Parathyroid adenoma (tissue), 2 donors: ENCODE measurements around the gene PTPN14.

Experiments
- H2AFZ ChIP-seq: fragments of 300-600 bp; sonication (generic); one replicate; pipeline ENCODE4 v1.7.0; 2017; ENCODE audit warnings: antibody characterized with exemption, mild to moderate bottlenecking
- H3K27ac ChIP-seq: fragments of 300-600 bp; sonication (generic); one replicate; pipeline ENCODE4 v1.7.0; 2017
- H3K27me3 ChIP-seq: fragments of 300-600 bp; sonication (generic); one replicate; pipeline ENCODE4 v1.7.0; 2017; ENCODE audit warnings: low read length; ENCODE audit not compliant: control insufficient read depth, insufficient read depth
- H3K36me3 ChIP-seq: fragments of 300-600 bp; sonication (generic); one replicate; pipeline ENCODE4 v1.7.0; 2017; ENCODE audit warnings: low read length; ENCODE audit not compliant: control insufficient read depth, insufficient read depth
- H3K4me1 ChIP-seq: fragments of 300-600 bp; sonication (generic); one replicate; pipeline ENCODE4 v1.7.0; 2017; ENCODE audit warnings: control low read depth
- H3K4me2 ChIP-seq: fragments of 300-600 bp; sonication (generic); one replicate; pipeline ENCODE4 v1.7.0; 2017; ENCODE audit warnings: low read length
- H3K4me3 ChIP-seq: fragments of 300-600 bp; sonication (generic); one replicate; pipeline ENCODE4 v1.7.0; 2017; ENCODE audit warnings: low read depth, low read length
- H3K79me2 ChIP-seq: fragments of 300-600 bp; sonication (generic); one replicate; pipeline ENCODE4 v1.7.0; 2017; ENCODE audit warnings: control low read depth
- H3K9ac ChIP-seq: fragments of 300-600 bp; sonication (generic); one replicate; pipeline ENCODE4 v1.7.0; 2017; ENCODE audit warnings: mild to moderate bottlenecking
- H3K9me3 ChIP-seq: fragments of 300-600 bp; sonication (generic); one replicate; pipeline ENCODE4 v1.7.0; 2017; ENCODE audit warnings: low read length; ENCODE audit not compliant: control insufficient read depth
- TF ChIP-seq, protein P1 (sequence below): fragments of 300-600 bp; sonication (generic); IDR thresholded peaks from one replicate; pipeline ENCODE4 v1.7.0; 2017; ENCODE audit warnings: antibody characterized with exemption, mild to moderate bottlenecking
- donor health status: primary hyperparathyroidism.

PTPN14 gene

DNA sequence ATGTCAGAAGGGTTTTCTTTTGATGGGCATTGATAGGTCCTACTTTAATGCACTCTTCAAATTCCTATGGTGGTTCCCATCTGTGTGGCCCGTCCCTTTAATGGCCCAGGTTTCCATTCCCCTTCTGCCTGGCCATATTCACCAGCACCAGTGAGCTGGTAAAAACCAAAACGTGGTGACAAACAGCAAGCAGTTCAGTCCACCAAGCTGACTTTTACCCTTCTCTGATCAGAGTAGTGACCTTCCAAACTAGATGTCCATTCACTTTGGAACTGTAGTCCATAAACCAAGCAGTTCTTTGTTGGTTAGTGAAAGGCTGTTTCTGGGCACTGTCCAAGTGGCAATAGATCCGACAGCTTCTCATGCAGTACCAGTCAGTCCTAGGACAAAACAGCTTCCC, 209.9 kb downstream of the PTPN14 start:
- Histone ChIP-seq H3K79me2 (no peaks in the 10 kb centered on the region), H3K9ac (no peak overlapping the region), H3K4me1 (no peaks in the 10 kb centered on the region), H3K9me3 (no peaks in the 10 kb centered on the region), H3K36me3 (no peaks in the 10 kb centered on the region), H3K27ac (no peak overlapping the region), H3K27me3 (no peaks in the 10 kb centered on the region), H3K4me2 (no peak overlapping the region), H2AFZ (no peak overlapping the region), H3K4me3 (no peak overlapping the region)
- TF ChIP-seq, protein P1, sequence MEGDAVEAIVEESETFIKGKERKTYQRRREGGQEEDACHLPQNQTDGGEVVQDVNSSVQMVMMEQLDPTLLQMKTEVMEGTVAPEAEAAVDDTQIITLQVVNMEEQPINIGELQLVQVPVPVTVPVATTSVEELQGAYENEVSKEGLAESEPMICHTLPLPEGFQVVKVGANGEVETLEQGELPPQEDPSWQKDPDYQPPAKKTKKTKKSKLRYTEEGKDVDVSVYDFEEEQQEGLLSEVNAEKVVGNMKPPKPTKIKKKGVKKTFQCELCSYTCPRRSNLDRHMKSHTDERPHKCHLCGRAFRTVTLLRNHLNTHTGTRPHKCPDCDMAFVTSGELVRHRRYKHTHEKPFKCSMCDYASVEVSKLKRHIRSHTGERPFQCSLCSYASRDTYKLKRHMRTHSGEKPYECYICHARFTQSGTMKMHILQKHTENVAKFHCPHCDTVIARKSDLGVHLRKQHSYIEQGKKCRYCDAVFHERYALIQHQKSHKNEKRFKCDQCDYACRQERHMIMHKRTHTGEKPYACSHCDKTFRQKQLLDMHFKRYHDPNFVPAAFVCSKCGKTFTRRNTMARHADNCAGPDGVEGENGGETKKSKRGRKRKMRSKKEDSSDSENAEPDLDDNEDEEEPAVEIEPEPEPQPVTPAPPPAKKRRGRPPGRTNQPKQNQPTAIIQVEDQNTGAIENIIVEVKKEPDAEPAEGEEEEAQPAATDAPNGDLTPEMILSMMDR: no peak

DNA sequence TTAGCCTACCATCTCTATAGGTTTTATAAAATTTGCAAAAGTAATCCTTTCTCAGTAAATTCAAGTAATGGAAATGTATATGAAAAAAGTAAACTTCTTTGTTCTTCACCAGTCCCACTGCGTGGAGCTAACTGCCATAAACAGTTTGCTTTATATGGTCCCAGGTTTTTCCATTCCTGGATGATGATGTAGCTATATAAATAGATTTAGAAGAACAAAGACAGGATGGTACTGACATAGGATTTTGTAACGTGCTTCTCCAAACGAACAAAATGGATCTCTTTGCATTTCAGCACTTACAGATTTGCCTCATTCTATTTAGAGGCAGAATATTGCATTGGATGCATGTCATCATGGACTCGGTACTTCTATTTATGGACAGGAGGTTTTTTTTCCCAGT, 213.2 kb downstream of the PTPN14 start:
- no peaks in the 10 kb centered on the region for H3K79me2 ChIP-seq
- no peak overlapping the region for H3K27ac ChIP-seq
- H3K9me3 ChIP-seq: no peaks in the 10 kb centered on the region
- no peaks in the 10 kb centered on the region for H3K36me3 ChIP-seq
- H3K4me2 ChIP-seq: no peak overlapping the region
- no peaks in the 10 kb centered on the region for H3K27me3 ChIP-seq
- no peak overlapping the region for H3K4me3 ChIP-seq
- no peak overlapping the region for H2AFZ ChIP-seq
- no peak overlapping the region for H3K9ac ChIP-seq
- TF ChIP-seq, protein P1: no peak
- H3K4me1 ChIP-seq: no peaks in the 10 kb centered on the region

- no peaks in the 10 kb centered on the region for H3K4me1 ChIP-seq
- H3K27me3 ChIP-seq: no peaks in the 10 kb centered on the region
- no peaks in the 10 kb centered on the region for H3K36me3 ChIP-seq
- no peaks in the 10 kb centered on the region for H3K9me3 ChIP-seq
- H3K9ac ChIP-seq: no peak overlapping the region
- TF ChIP-seq, protein P1: no peak
- H3K4me2 ChIP-seq: no peak overlapping the region
- H3K4me3 ChIP-seq: no peak overlapping the region
- H3K27ac ChIP-seq: no peak overlapping the region
- H2AFZ ChIP-seq: no peak overlapping the region
- no peaks in the 10 kb centered on the region for H3K79me2 ChIP-seq
Measured at GRCh38 chr1:214337511-214337910, 213.9 kb downstream of the PTPN14 start.

DNA sequence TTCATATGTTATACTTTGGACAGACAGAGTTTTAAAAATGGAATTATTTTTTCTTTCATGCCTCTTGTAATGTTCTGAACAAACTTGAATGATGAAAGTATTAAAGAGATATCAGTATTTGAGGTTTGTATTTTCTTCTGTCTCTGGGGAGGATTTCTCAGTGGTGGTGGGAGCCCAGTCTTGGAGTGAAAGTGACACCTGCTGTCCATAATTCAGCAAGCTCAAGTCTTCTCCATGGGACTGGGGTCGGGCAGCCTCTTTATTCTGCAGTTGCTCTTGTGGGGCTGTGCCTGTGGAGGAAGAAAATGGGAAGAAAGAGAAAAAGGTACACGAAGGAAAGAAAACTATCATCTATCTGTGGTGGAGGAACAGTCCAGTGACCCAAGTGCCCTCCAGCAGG, 214.4 kb downstream of the PTPN14 start:
- no peaks in the 10 kb centered on the region for H3K36me3 ChIP-seq
- H3K27ac ChIP-seq: no peak overlapping the region
- no peak overlapping the region for H2AFZ ChIP-seq
- no peak overlapping the region for H3K4me2 ChIP-seq
- H3K4me3 ChIP-seq: no peak overlapping the region
- H3K9me3 ChIP-seq: no peaks in the 10 kb centered on the region
- no peaks in the 10 kb centered on the region for H3K4me1 ChIP-seq
- no peaks in the 10 kb centered on the region for H3K27me3 ChIP-seq
- TF ChIP-seq, protein P1: no peak
- no peak overlapping the region for H3K9ac ChIP-seq
- no peaks in the 10 kb centered on the region for H3K79me2 ChIP-seq

- no peak overlapping the region for H3K27ac ChIP-seq
- no peak overlapping the region for H2AFZ ChIP-seq
- H3K9me3 ChIP-seq: no peaks in the 10 kb centered on the region
- no peak overlapping the region for H3K4me2 ChIP-seq
- H3K4me1 ChIP-seq: no peaks in the 10 kb centered on the region
- H3K27me3 ChIP-seq: no peaks in the 10 kb centered on the region
- H3K36me3 ChIP-seq: no peaks in the 10 kb centered on the region
- TF ChIP-seq, protein P1: no peak
- no peak overlapping the region for H3K9ac ChIP-seq
- no peaks in the 10 kb centered on the region for H3K79me2 ChIP-seq
- no peak overlapping the region for H3K4me3 ChIP-seq
Measured at GRCh38 chr1:214335567-214335966, 215.8 kb downstream of the PTPN14 start.
